ENCODE data around the gene VMO1. TPM values are rescaled to one million over a fixed set of nuclear protein-coding genes. Genes with fewer than 3 reads are reported as not detected.

Gene VMO1
- total and polyA plus RNA-seq, 11 donors = 0.48 to 1.9 (median 1.1) TPM; not detected in 4

GRCh38 chr17:4759776-4760236 lies 26.4 kb downstream of the VMO1 start:
- DNase-seq (no peak), ATAC-seq (peak in 3 of 4 donors; percentile 18 to 83 (median 57))

GRCh38 chr17:4753392-4753791 lies 32.8 kb downstream of the VMO1 start:
- H3K4me3 ChIP-seq = no peak overlapping the region
- H3K36me3 ChIP-seq = no peaks in the 10 kb centered on the region
- ATAC-seq (no peak), DNase-seq (no peak)
- WGBS, 4 donors = 84 to 96% (median 88%) methylated on average over 1 of the region's 1 CpG
- no peak for TF ChIP-seq POLR2A (IDR thresholded peaks at IDR 0.05)
- no peak for TF ChIP-seq CTCF (IDR thresholded peaks at IDR 0.05)
- intact Hi-C loops (cut with DNase I) = no loop called here
- H3K9me3 ChIP-seq = no peaks in the 10 kb centered on the region
- H3K27me3 ChIP-seq = peaks cover 0 to 22% (median 12%) of the 10 kb centered on the region in 9 donors
- peaks cover 0 to 11% (median 0%) of the 10 kb centered on the region in 12 donors for H3K4me1 ChIP-seq
- H3K27ac ChIP-seq = no peak overlapping the region

More at GRCh38 chr17:4759776-4760236, 26.4 kb downstream of the VMO1 start:
- no peaks in the 10 kb centered on the region for H3K36me3 ChIP-seq
- no peaks in the 10 kb centered on the region for H3K9me3 ChIP-seq
- WGBS, 4 donors = 73 to 76% (median 75%) methylated on average over 10 of the region's 10 CpGs
- H3K4me1 ChIP-seq = peaks cover 0 to 11% (median 0%) of the 10 kb centered on the region in 12 donors
- intact Hi-C loops (cut with DNase I) = no loop called here
- H3K27me3 ChIP-seq = peaks cover 0 to 15% (median 3%) of the 10 kb centered on the region in 9 donors
- no peak overlapping the region for H3K4me3 ChIP-seq
- TF ChIP-seq POLR2A (IDR thresholded peaks at IDR 0.05) (no peak), CTCF (IDR thresholded peaks at IDR 0.05) (no peak)
- peak overlapping the region in 2 of 12 donors; percentile 30 to 54 for H3K27ac ChIP-seq

GRCh38 chr17:4751932-4752331 lies 34.2 kb downstream of the VMO1 start:
- no peak for TF ChIP-seq CTCF (IDR thresholded peaks at IDR 0.05)
- TF ChIP-seq POLR2A (IDR thresholded peaks at IDR 0.05) = no peak
- intact Hi-C loops (cut with DNase I) = no loop called here
- H3K4me1 ChIP-seq = peaks cover 0 to 24% (median 0%) of the 10 kb centered on the region in 12 donors
- DNase-seq (no peak), ATAC-seq (no peak)
- no peak overlapping the region for H3K27ac ChIP-seq
- H3K27me3 ChIP-seq = peaks cover 0 to 22% (median 12%) of the 10 kb centered on the region in 9 donors
- no peaks in the 10 kb centered on the region for H3K36me3 ChIP-seq
- no peaks in the 10 kb centered on the region for H3K9me3 ChIP-seq
- no peak overlapping the region for H3K4me3 ChIP-seq
- WGBS, 4 donors = 54 to 69% (median 57%) methylated on average over 5 of the region's 5 CpGs

- DNase-seq = no peak
- ATAC-seq = peak in 1 of 4 donors; percentile 31
- intact Hi-C loops (cut with DNase I) = no loop called here
- no peak overlapping the region for H3K27ac ChIP-seq
- no peaks in the 10 kb centered on the region for H3K36me3 ChIP-seq
- H3K4me3 ChIP-seq = no peak overlapping the region
- peaks cover 0 to 24% (median 0%) of the 10 kb centered on the region in 12 donors for H3K4me1 ChIP-seq
- TF ChIP-seq CTCF (IDR thresholded peaks at IDR 0.05) (no peak), POLR2A (IDR thresholded peaks at IDR 0.05) (no peak)
- WGBS, 4 donors = 39 to 56% (median 45%) methylated on average over 3 of the region's 3 CpGs
- H3K9me3 ChIP-seq = no peaks in the 10 kb centered on the region
- peaks cover 0 to 24% (median 10%) of the 10 kb centered on the region in 9 donors for H3K27me3 ChIP-seq
Measured at GRCh38 chr17:4750606-4751005, 35.6 kb downstream of the VMO1 start.
